ENCODE results near the gene BARHL1.

DNA sequence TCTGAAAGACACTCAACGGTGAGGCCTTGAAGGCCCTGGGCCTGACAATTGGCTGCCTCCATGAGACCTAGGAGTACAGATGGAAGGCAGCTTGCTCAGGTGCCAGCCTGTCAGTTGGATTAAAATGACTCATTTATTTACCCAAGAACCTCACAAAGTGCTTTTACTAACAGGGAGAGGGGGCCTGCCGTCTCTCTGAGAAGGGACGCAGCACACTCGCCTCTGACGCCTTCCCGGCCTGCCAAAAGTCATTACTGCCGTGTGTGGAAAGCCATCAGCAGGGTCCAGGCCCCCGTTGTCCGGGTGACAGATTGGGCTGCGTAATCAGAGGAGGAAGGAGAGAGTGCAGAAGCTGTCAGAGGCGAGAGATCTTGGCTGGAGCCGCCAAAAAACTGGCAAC, 54.9 kb downstream of the BARHL1 start:
- TF ChIP-seq, protein P1, sequence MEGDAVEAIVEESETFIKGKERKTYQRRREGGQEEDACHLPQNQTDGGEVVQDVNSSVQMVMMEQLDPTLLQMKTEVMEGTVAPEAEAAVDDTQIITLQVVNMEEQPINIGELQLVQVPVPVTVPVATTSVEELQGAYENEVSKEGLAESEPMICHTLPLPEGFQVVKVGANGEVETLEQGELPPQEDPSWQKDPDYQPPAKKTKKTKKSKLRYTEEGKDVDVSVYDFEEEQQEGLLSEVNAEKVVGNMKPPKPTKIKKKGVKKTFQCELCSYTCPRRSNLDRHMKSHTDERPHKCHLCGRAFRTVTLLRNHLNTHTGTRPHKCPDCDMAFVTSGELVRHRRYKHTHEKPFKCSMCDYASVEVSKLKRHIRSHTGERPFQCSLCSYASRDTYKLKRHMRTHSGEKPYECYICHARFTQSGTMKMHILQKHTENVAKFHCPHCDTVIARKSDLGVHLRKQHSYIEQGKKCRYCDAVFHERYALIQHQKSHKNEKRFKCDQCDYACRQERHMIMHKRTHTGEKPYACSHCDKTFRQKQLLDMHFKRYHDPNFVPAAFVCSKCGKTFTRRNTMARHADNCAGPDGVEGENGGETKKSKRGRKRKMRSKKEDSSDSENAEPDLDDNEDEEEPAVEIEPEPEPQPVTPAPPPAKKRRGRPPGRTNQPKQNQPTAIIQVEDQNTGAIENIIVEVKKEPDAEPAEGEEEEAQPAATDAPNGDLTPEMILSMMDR (conservative IDR thresholded peaks at IDR 0.05 in 1 of 2, IDR thresholded peaks at IDR 0.05 in 1 of 2; ENCODE audit: low read depth in 1 of 2, low read length in 2 of 2): no peak
- TF ChIP-seq EZH2 (IDR thresholded peaks at IDR 0.05; ENCODE audit: low read length, missing control alignments): no peak

Measured in fibroblast of lung (primary cell).